ENCODE results near the gene THSD4.

GRCh38 chr15:71734709-71735384 lies 619.6 kb downstream of the THSD4 start:
- TF ChIP-seq EZH2phosphoT487 (IDR thresholded peaks at IDR 0.05; ENCODE audit: borderline replicate concordance) = no peak
- TF ChIP-seq, protein P1, sequence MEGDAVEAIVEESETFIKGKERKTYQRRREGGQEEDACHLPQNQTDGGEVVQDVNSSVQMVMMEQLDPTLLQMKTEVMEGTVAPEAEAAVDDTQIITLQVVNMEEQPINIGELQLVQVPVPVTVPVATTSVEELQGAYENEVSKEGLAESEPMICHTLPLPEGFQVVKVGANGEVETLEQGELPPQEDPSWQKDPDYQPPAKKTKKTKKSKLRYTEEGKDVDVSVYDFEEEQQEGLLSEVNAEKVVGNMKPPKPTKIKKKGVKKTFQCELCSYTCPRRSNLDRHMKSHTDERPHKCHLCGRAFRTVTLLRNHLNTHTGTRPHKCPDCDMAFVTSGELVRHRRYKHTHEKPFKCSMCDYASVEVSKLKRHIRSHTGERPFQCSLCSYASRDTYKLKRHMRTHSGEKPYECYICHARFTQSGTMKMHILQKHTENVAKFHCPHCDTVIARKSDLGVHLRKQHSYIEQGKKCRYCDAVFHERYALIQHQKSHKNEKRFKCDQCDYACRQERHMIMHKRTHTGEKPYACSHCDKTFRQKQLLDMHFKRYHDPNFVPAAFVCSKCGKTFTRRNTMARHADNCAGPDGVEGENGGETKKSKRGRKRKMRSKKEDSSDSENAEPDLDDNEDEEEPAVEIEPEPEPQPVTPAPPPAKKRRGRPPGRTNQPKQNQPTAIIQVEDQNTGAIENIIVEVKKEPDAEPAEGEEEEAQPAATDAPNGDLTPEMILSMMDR (conservative IDR thresholded peaks at IDR 0.05; ENCODE audit: low read length) = no peak

Measured in Loucy (cell line).